SIG-M5 treated with dmso at 0.1 percent for 504 hours (cell line): ENCODE data around the gene ABCD4.

ENCODE experiments used
- DNase-seq: peaks from one replicate; lab custom pipeline; 2025; ENCODE audit not compliant: unreplicated experiment; lab: John Stamatoyannopoulos, UW

ABCD4 gene

DNA sequence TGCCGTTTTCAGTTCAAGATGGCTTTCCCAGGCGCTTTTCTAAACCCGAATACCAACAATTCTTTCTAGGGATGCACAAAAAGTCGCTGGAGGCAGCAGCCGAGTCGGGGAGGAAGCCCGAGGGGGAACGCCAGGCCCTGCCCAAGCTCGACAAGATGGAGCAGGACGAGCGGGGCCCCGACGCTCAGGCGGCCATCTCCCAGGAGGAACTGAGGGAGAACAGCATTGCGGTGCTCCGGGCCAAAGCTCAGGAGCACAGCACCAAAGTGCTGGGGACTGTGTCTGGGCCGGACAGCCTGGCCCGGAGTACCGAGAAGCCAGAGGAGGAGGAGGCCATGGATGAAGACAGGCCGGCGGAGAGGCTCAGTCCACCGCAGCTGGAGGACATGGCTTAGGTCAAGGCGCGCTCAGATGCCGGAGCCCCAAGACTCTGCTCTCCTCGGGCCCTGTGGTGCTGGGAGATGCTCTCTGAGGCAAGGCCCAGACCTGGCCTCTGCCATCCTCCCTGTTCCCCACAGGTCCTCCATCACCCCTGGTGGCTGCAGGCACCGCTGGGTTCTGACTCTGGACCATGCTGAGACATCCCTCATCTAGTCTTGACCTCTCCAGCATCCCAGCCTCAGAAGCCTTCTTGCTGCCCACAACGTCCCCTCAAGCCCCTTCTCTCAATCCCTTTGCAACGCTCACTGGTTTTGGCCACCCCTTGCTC lies 42.1 kb downstream of the ABCD4 start:
- DNase-seq: no peak

DNA sequence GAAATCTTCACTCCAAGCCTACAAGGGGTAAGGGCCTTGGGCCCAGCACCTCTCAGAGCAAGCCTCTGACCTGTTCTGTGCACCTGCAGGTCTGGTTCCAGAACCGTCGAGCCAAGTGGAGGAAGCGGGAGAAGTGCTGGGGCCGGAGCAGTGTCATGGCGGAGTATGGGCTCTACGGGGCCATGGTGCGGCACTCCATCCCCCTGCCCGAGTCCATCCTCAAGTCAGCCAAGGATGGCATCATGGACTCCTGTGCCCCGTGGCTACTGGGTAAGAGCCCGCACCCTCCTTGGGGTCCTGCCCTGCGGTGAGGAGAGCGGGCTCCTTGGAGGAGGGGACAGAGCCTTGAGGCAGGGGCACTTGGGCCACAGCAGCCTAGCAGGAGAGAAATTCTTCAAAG lies 43.2 kb downstream of the ABCD4 start:
- DNase-seq: no peak

DNA sequence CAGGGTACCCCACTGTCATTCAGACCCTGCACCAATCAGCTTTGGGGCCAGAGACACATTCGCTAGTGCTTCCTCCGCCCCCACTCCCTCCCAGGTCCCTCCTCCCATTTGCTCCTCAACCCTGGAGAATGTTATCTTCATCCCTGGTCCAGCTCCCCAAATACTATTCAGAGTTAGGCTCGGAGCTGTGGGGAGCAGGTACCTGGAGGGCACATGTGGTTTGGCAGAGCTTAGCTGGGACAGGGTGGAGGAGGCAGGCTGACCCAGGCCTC lies 44.0 kb downstream of the ABCD4 start:
- DNase-seq: no peak

DNA sequence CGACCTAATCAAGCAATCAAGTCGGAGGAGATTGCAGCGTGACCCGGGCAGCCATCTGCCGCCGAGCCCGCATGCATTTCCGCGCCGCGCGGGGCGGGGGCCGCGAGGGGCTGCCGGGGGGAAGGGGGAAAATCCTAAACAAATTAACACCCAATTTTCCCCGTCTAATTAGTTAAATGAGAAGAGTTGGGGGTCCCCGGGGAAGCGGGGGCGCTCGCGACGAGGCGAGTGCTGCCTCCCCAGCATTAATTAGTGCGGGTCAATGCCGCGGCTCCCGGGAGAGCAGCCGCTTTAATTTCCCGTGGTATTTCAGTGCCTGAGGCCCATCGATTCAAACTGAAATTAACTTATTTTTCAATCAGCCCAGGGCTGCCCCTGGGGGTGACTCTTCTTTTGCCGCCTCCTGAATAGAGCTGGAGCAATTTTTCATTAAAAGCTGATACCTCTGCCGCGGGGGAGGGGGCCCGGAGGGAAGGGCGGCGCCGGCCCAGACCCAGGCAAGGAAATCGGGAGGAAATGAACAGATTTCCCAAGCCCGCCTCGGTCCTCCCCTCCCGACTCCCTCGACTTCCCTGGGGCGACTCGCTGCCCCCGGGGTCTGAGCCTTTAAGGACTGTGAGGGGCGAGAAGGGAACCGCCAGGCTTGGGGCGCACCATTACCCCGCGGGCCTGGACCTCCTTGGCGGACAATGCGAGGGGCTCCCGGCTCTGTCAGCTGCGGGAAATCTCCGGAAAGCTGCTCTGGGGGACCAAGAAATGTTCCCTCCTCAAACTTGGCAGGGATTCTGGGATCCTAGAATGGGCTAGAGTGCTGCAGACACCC lies 44.6 kb downstream of the ABCD4 start:
- no peak for DNase-seq

DNA sequence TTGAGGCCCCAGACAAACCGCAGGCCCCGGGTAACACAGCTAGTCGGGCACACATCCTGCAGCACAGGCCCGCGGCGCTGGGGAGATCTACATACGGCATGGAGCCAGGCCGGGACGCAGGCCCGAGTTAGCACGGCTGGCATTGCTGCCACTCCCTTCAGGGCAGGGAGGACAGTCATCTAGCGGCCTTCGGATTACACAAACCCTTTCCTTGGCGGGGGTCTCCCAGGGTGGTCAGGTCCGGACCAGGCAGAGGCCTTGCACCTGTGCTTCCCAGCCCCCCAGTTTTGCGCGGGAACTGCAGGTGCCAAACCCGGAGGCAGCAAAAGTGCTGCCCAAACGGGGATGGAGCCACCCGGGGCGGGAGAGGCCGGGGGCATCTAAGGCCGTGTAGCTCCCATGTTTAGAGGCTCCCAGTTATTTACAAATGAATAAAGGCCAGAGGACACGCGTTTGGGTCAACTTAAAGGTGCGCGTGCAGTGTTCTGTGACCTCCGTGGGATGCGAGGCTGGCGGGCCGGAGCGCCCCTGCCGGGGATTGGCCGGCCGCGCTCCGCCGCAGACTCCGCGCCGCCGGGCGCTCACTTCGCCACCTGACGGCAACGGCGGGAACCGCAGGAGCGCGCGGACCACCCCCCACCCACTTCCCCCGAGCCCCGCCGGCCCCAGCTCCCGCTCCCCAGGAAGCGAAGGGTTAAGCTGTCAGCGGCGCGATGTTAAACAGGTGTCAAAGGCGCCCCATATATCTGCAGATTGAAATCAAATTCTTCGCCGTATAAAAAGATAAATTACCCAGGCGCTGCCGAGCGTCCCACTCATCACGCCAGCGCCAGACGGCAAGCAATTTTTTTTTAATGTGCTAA lies 45.4 kb downstream of the ABCD4 start:
- no peak for DNase-seq

DNA sequence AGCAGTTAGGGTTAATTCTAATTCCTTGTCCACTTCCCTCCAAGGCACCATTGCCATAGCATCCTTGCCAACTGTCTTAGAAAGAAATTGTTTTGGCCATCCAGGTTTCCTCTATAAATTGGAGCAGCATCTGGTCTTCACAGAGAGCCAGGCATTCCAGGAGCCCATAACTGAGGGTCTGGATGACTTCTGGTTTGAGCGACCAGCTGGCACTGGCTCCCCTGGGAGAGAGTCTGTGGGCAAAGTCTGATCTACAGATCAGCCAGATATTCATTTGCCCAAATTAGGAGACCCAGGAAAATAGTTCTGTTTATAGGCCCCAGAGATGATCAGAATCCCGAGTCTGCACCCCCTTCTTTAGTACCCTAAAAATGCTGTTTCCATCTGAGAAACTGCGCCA lies 47.5 kb downstream of the ABCD4 start:
- no peak for DNase-seq

DNA sequence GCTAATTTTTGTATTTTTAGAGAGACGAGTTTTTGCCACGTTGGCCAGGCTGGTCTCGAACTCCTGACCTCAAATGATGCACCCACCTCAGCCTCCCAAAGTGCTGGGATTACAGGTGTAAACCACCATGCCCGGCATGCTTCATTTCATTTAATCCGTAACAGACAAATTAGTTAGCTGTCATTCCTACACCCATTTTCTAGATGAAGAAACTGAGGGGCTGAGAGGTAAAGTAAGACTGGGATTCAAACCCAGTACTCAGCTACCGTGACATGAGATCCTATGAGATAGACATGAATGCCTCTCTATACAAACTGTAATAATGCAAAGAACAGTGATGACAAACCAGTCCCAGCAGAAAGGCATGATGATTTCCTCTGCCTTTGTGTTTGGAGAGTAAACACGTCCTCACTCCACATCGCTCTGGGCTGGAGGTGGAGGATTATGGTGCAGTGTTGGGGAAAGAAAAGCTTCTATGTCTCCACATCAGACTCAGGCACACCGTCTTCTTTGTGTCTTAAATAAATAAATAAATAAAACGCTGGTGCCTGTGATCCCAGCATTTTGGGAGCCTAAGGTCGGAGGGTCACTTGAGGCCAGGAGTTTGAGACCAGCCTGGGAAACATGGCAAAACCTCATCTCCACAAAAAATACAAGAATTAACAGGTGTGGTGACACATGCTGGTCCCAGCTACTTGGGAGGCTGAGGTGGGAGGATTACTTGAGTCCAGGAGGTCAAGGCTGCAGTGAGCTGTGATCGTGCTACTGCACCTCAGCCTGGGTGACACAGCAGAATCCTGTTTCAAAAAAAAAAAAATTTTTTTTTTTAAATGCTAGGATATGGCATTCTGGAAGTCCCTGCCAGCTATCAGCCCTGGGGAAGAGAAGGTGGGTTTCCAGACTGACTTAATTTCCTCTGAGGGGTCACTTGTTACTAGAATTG lies 53.0 kb downstream of the ABCD4 start:
- DNase-seq: no peak

DNA sequence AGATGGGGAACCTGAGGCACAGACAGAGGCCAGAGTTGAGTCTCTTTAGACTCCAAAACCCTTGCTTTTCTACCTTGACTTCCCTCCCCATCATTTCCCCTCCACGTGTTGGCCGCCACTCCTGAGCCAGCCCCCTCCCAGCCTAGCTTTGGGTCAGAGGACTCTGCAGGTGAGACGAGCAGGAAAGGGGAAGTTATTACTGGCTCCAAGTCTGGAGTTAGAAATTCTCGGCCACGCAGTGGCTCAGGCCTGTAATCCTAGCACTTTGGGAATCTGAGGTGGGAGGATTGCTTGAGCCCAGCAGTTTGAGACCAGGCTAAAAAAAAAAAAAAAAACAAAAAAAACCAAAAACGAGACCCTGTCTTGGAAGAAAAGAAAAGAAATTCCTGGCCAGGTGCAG lies 54.7 kb downstream of the ABCD4 start:
- DNase-seq: no peak

DNA sequence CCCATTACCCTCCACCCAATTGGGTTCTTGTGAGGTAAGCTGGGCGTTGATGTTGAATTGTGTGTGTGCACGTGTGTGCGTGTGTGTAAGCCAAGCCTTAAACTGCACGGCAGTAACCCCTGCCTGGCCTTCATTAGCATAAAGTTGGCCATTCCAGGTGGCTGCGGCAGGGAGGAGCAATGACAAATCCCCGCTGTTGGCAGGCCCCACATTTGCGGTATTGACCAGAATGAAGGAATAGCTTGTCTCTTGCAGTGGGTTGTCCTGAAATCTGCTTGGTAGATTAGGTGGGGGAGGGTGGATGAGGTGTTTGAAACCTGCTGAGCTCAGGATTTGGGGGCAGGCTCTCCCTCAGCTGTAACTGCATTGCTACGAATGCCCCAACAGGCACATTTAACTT lies 56.2 kb downstream of the ABCD4 start:
- DNase-seq: no peak

DNA sequence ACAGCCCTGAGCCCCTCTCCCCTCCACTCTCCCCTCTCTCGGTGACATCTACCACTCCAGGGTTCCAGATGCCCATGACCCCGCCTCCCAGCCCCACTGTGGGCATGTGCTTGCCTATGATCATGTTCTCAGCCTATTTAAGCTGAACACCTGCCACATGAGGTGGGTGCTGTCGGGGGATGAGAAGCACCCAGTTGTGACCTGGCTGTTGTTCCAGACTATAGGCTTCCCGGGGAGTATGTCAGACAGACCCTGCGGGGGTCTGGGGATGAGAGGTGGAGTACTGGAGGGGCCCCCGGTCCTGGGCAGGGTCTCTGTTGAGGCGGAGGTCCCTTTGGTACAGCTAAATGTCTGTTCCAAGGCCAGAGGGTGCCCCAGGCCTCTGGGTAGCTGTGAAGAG lies 57.4 kb downstream of the ABCD4 start:
- DNase-seq: no peak

DNA sequence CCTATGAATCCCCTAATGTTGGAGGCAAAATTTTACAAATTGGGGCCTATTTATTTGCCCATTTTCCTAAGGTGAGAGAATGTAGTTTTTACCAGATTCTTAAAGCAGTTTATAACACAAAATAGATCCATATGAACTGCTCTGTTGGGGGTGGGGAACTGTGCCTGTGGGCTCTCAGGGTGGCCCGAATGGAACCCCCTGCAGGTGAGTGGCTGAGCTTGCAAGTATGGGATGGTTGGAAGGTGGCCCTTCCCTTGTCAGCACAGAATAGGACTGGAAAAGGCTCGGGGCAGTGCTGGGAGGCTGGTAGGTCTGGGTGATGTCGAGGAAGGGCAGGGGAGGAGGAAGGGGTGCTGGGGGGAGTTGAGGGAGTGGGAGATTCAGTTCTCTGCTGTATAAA lies 58.6 kb downstream of the ABCD4 start:
- DNase-seq: no peak

DNA sequence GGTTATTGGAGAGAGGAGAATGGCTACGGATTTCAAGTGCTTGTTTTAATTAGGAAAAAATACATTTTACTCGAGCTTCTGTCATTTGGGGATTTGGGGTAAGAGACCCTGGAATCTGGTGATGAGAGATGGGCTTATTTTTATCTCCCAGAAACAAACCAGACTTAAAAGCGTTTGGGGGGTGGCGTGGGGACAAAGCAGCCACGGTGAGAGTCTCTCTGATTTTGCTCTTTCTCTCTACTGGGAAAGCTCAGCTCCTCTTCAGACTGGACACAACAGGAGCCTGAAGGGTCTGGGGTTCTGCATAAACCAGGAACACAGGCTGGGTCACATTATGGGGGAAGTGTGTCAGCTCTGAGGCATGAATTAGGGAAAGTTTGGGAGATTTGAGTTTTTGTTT lies 59.7 kb downstream of the ABCD4 start:
- DNase-seq: no peak

DNA sequence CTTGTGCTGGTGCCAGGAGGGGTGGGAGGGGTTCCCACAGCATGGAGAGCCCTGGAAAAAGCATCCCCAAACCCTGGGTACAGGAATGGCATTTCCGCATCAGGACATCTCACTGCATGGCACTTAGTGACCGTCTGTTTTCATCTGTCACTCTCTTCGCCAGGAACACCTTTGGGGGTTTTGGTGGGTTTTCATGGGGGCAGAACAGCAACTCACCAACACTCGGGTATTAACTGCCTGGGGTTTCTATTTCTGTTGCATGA lies 60.0 kb downstream of the ABCD4 start:
- DNase-seq: no peak

DNA sequence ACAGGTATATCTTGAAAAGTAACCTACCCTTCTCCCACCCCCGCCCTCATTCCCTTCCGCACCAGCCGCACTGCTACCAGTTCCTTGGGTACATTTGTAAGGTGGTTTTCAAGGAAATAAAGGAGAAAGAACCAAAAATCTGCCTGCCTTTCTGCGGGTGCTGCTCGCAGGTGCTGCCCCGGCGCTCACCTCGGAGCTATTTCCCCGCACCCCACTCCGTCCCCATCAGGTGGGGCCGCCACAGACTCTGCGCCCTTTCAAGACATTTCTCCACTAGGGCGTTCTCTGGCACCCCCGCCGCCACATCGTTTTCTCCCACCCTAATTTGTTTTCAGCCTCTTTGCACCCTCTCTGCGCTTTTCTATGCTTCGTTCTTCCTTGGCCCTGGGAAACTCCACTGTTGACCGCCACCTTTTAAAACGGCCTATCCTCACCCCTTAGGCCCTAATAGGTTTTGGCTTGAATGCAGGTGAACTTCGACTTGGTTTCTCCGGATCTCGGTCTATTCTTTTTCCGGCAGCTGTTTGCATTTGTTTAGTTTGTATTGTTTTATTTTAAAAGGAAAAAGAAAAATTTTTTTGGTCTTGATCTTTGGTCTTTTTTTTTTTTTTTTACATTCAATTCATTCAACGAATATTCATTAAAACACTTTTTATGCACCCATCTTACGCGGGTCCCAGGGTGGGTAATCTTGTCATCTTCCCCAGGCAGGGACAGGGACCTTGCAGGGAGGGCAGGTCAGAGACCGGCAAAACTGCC lies 60.5 kb downstream of the ABCD4 start:
- DNase-seq: no peak

DNA sequence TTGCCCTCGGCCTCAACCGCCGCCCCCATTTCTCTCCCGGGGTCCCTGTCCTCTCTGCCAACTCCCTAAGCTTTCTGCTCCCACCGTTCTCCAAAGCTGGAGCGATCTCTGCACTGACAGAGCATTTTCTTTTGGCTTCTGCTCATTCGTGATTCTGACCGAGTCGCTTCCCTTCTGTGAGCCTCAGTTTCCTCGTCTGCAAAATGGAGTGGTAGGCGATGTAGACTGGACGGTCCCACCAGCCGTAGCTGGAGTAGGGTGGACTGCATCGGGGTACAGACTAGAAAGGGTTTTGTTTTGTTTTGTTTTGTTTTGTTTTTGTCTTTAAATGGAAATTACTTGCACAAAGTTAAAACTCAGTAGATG lies 61.1 kb downstream of the ABCD4 start:
- no peak for DNase-seq

DNA sequence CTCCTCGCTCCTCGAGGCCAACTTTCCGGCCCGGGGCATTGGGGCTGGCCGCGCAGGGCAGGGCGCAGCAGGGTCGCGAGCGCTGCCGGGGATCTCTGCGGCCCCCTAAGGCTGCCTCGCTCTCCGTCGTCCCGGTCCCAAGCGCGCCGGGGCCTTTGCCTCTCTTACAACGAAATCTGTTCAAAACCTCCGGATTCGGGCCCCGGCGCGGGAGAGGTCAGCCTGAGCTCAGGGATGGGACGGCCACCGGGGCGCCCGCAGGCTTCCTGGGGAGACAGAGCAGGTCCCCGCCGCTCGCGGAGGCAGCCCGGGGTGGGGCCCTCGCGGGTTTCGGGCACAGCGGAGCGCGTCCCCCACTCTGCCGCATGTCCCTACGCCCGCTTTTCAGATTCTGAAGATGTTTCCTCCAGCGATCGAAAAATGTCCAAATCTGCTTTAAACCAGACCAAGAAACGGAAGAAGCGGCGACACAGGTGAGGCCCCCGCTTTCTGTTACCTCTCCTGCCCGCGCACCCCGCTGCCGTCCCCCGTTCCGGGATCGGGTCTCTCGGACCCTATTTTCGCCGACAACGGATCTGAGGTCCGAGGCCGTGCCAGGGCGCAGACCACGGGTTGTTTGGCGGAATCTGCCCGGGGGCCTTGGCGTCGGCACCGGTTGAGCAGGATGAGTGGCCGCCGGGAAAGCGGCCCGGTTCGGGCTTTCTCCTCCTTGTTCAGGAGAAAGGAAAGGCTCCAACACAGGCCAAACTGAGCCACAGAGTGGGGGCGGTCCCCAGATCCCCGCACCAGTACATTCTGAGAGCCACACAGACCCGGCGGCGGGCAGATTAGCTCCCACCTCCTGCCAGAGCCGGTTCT lies 61.7 kb downstream of the ABCD4 start:
- DNase-seq: no peak

DNA sequence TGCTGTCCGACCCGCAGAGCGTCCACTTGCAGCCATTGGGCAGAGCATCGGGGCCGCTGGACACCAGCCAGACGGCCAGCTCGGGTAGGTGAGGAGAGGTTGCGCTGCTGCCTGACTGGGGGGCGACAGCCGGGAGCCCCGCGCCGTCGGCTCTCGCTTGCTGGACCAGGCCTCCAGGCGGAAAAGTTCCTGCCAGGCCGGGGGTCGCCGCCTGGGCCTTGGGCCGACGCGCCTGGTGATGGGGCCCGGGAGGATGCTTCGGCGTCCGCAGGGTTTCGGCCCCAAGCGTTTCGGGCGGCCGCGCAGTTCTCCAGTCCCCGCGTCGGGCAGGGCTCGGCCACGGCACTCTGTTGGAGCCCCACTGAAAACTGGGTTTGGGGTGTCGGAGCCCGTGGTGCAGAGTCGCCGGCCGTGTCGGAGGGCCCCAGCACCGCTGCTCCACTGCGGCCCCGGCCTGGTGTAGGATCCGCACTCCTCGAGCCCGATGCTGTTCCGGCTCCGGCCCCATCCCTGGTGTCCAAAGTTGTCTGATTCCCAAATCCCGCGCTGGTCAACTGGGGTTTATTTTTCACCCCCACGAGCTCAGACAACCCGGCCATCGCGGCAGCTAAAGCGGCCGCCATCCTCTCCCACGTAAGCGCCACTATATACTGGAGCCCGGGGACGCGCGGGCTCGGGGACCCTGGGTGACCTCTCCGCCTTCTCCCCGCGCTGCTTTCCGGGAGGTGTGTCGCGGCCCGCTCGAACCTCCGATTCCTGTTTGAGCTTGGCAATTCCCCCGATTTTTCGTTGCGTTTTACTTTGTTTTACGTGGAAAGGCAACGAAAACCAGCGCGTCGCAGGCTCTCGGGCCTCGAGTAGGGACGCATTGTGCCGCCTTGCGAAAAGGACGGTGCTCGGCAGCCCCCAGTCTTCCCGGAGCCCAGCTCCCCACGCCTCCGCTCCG lies 62.6 kb downstream of the ABCD4 start:
- DNase-seq: no peak
